B cell (primary cell): ENCODE results near the gene TSFM. TPM values are rescaled to one million over a fixed set of nuclear protein-coding genes. Genes with fewer than 3 reads are reported as not detected.
A peak's percentile ranks its signal among the peaks of the same experiment; 100 is the strongest.

ENCODE experiments used
- ATAC-seq: fragments of 200-7000 bp; cut with Tn5 transposase; one replicate; pipeline ENCODE4 v1.10.0; 2021; ENCODE audit warnings: low read depth, mild to moderate bottlenecking, moderate number of reproducible peaks, moderate library complexity
- CTCF ChIA-PET: fragments of 350-600 bp; sonication (Branson Sonifier 250); formaldehyde crosslinking; loops from one replicate; lab custom pipeline; 2021; ENCODE audit warnings: antibody characterized with exemption, inconsistent platforms; lab: Charles Lee
- POLR2A ChIA-PET: fragments of 350-600 bp; sonication (Branson Sonifier 250); formaldehyde crosslinking; loops from one replicate; lab custom pipeline; 2021; ENCODE audit warnings: antibody characterized with exemption; lab: Charles Lee
- DNase-seq: peaks from one replicate; pipeline ENCODE4 v3.0.0; 2013
- H2AFZ ChIP-seq: 2 replicates; pipeline ENCODE4 v1.6.1; 2012; ENCODE audit warnings: mild to moderate bottlenecking, low read depth, low read length; ENCODE audit not compliant: insufficient read depth, poor library complexity, severe bottlenecking
- H3K27ac ChIP-seq, 2 donors: 1 replicate in 1 of 2; 2 replicates in 1 of 2; pipeline ENCODE4 v1.5.1; 2012 to 2013; ENCODE audit warnings: low read length in 2 of 2, mild to moderate bottlenecking in 2 of 2, moderate library complexity in 1 of 2
- H3K27me3 ChIP-seq, 4 experiments: fragments of 200-600 bp in 1 of 4; sonication (generic) in 1 of 4; replicated peaks in 1 of 4; 1 replicate in 2 of 4; 2 replicates in 2 of 4; pipeline versions ENCODE4 v1.6.1 to v1.7.0; 2013 to 2016; ENCODE audit warnings: low read length in 3 of 4, mild to moderate bottlenecking in 2 of 4, mixed read lengths in 1 of 4, moderate library complexity in 1 of 4; ENCODE audit not compliant: insufficient read depth in 4 of 4, control insufficient read depth in 3 of 4; ENCODE audit errors: control extremely low read depth in 1 of 4
- H3K36me3 ChIP-seq, 2 experiments: replicated peaks in 1 of 2; 1 replicate in 1 of 2; 2 replicates in 1 of 2; pipeline versions ENCODE4 v1.6.1 to v1.7.1; 2013; ENCODE audit warnings: low read length in 1 of 2; ENCODE audit not compliant: insufficient read depth in 2 of 2, control insufficient read depth in 1 of 2; ENCODE audit errors: control extremely low read depth in 1 of 2, extremely low read depth in 1 of 2
- H3K4me1 ChIP-seq, 2 donors: fragments of 200-600 bp in 1 of 2; sonication (generic) in 1 of 2; 1 replicate in 1 of 2; 2 replicates in 1 of 2; pipeline versions ENCODE4 v1.5.1 to v1.6.1; 2013 to 2017; ENCODE audit warnings: low read length in 2 of 2; ENCODE audit not compliant: control insufficient read depth in 2 of 2, insufficient read depth in 2 of 2
- H3K4me2 ChIP-seq: replicated peaks from 2 replicates; pipeline ENCODE3; 2012; ENCODE audit warnings: mild to moderate bottlenecking, low read depth, low read length; ENCODE audit not compliant: poor library complexity, severe bottlenecking
- H3K4me3 ChIP-seq, 5 experiments: fragments of 200-600 bp in 1 of 5; sonication (generic) in 1 of 5; 1 replicate in 3 of 5; 2 replicates in 2 of 5; pipeline versions ENCODE4 v1.5.1 to v1.7.0; 2011 to 2016; ENCODE audit warnings: low read length in 4 of 5, mild to moderate bottlenecking in 4 of 5, low read depth in 2 of 5, control low read depth in 1 of 5, moderate library complexity in 1 of 5; ENCODE audit not compliant: insufficient read depth in 1 of 5; ENCODE audit errors: control extremely low read depth in 1 of 5, extremely low read depth in 1 of 5
- H3K79me2 ChIP-seq: fragments of 200-600 bp; sonication (generic); one replicate; pipeline ENCODE4 v1.6.0; 2016; ENCODE audit warnings: low read length; ENCODE audit not compliant: control insufficient read depth, insufficient read depth
- H3K9ac ChIP-seq: fragments of 200-600 bp; sonication (generic); 2 replicates; pipeline ENCODE4 v1.6.1; 2017; ENCODE audit warnings: mild to moderate bottlenecking, low read length, moderate library complexity
- H3K9me3 ChIP-seq, 3 donors: one replicate each; pipeline versions ENCODE4 v1.6.1 to v1.7.1; 2013; ENCODE audit warnings: low read length in 2 of 3; ENCODE audit not compliant: control insufficient read depth in 2 of 3, insufficient read depth in 1 of 3; ENCODE audit errors: control extremely low read depth in 1 of 3
- H4K20me1 ChIP-seq: 2 replicates; pipeline ENCODE4 v1.6.0; 2012; ENCODE audit warnings: mild to moderate bottlenecking, low read length; ENCODE audit not compliant: insufficient read depth, control insufficient read depth, poor library complexity, severe bottlenecking
- H3K27ac Mint-ChIP-seq: one replicate; pipeline ENCODE4 v1.8.0; 2021; ENCODE audit warnings: mixed read lengths
- H3K27me3 Mint-ChIP-seq: one replicate; pipeline ENCODE4 v1.8.0; 2021; ENCODE audit warnings: mixed read lengths
- H3K4me1 Mint-ChIP-seq: one replicate; pipeline ENCODE4 v1.8.0; 2021; ENCODE audit warnings: mixed read lengths
- H3K4me3 Mint-ChIP-seq: one replicate; pipeline ENCODE4 v1.8.0; 2021; ENCODE audit warnings: mixed read lengths
- H3K9me3 Mint-ChIP-seq: one replicate; pipeline ENCODE4 v1.8.0; 2022; ENCODE audit warnings: mixed read lengths; ENCODE audit not compliant: insufficient read depth
- EZH2 ChIP-seq: IDR thresholded peaks from 2 replicates; pipeline ENCODE4 v1.6.1; 2012; ENCODE audit warnings: borderline replicate concordance, low read depth, mild to moderate bottlenecking, moderate library complexity, low read length; ENCODE audit not compliant: insufficient read depth, poor library complexity, severe bottlenecking
- WGBS: methylation state at CpG from one replicate; pipeline ENCODE4 v1.1.5; 2013; ENCODE audit warnings: missing lambda C conversion rate; ENCODE audit not compliant: insufficient coverage; 5-methylcytosine and 5-hydroxymethylcytosine counted together
- intact Hi-C: fragments of 100-400 bp; cut with micrococcal nuclease; formaldehyde crosslinking; loops from one replicate; pipeline ENCODE4 v1.10.0; 2022
- polyA plus RNA-seq: library from polyadenylated mRNA; depleted of rRNA; stranded (reverse); fragments of >200 nt; gene quantifications from 2 replicates; pipeline ENCODE4 v1.2.3, GENCODE V29; 2012
- total RNA-seq, 2 donors: library from RNA; stranded (reverse); fragments of 120-200 nt in 1 of 2; gene quantifications; 1 replicate in 1 of 2; 2 replicates in 1 of 2; pipeline versions ENCODE4 v1.2.3 to v1.2.4, GENCODE V29; 2013 to 2022
- TF ChIP-seq, protein P1 (sequence below): fragments of 200-600 bp; IDR thresholded peaks from one replicate; pipeline ENCODE4 v1.8.0; 2022; ENCODE audit warnings: antibody characterized with exemption, mild to moderate bottlenecking

TSFM gene
- total and polyA plus RNA-seq, 2 donors (not counting 1 experiment from before 2014, with no cell fraction given), result 5.6 to 20.9 TPM

DNA sequence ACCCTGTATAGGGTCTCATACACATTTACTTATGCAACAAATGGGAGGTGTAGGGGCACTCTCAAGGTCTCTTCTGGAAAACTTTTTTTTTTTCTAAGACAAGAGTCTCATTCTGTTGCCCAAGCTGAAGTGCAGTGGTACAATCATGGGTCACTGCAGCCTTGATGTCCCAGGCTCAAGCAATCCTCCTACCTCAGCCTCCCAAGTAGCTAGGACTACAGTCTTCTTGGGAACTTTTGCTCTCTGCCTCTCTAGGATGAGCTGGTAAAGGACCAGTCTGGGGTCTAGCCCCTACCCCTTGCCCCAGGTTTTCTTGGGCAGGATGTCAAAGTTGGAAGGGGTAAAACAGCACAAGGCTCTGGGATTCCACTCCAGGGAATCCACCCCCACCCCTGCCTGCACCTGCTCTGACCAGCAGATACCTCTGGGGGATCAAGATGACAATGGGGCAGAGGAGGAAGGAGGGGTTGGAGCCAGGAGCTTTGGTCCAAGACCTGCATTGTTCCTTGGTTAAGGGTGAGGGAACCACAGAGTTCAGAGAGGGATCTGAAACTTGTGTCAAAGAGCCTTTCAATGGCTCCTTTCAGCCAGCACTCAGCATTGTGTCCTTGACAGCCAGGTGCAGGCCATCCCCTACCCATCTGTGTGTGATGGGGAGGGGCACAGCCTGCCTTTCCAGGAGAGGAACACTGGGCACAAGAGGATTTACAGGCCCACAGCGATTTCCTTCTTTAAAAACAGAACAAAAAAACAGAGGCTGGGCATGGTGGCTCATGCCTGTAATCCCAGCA is 51.7 kb downstream of the TSFM start:
- Mint-ChIP-seq H3K27ac (peak overlapping the region; percentile 79), H3K27me3 (no peaks in the 10 kb centered on the region), H3K9me3 (no peaks in the 10 kb centered on the region), H3K4me1 (peaks cover 80% of the 10 kb centered on the region), H3K4me3 (peak overlapping the region; percentile 72)
- Histone ChIP-seq H2AFZ (no peak overlapping the region), H3K4me3 (no peak overlapping the region), H3K4me2 (peak overlapping the region; percentile 35), H3K27me3 (no peaks in the 10 kb centered on the region), H3K9ac (no peak overlapping the region), H3K79me2 (peaks cover 97% of the 10 kb centered on the region), H3K9me3 (no peaks in the 10 kb centered on the region), H4K20me1 (peaks cover 99% of the 10 kb centered on the region), H3K36me3 (peaks cover 0 to 10% of the 10 kb centered on the region in 2 experiments), H3K27ac (peak overlapping the region in 1 of 2 donors; percentile 67), H3K4me1 (peaks cover 78 to 86% of the 10 kb centered on the region in 2 donors)
- intact Hi-C loops, result loop anchor here (5.0 kb wide), 1 partner anchor 77 kb away; the partner anchor contains the start of gene MARCHF9
- no CpG with 5 or more reads among the region's 1 CpG for WGBS
- ChIA-PET POLR2A (interaction anchor here (0.6 kb wide), 1 partner anchor 13 kb away, joined by 3 read pairs; no protein-coding TSS in a partner anchor), CTCF (interaction anchor here (2.2 to 8.4 kb wide), 7 partner anchors 10 to 71 kb away, joined by 7 to 182 read pairs (median 26); partner anchors contain the start of gene CTDSP2)
- no peak for ATAC-seq
- DNase-seq, result no peak
- no peak for TF ChIP-seq EZH2
- TF ChIP-seq, protein P1, sequence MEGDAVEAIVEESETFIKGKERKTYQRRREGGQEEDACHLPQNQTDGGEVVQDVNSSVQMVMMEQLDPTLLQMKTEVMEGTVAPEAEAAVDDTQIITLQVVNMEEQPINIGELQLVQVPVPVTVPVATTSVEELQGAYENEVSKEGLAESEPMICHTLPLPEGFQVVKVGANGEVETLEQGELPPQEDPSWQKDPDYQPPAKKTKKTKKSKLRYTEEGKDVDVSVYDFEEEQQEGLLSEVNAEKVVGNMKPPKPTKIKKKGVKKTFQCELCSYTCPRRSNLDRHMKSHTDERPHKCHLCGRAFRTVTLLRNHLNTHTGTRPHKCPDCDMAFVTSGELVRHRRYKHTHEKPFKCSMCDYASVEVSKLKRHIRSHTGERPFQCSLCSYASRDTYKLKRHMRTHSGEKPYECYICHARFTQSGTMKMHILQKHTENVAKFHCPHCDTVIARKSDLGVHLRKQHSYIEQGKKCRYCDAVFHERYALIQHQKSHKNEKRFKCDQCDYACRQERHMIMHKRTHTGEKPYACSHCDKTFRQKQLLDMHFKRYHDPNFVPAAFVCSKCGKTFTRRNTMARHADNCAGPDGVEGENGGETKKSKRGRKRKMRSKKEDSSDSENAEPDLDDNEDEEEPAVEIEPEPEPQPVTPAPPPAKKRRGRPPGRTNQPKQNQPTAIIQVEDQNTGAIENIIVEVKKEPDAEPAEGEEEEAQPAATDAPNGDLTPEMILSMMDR, result no peak
